ENCODE results near the gene CAPG.

The CAPG gene

GRCh38 chr2:85399183-85399455, 11.0 kb downstream of the CAPG start:
- Histone ChIP-seq H3K27ac (no peak overlapping the region), H3K36me3 (peaks cover 76% of the 10 kb centered on the region), H3K9me3 (no peaks in the 10 kb centered on the region), H3K4me1 (ENCODE audit: control insufficient read depth in 1 of 2, insufficient read depth in 1 of 2, low read depth in 1 of 2, low read length in 1 of 2) (peaks cover 24 to 27% of the 10 kb centered on the region in 2 experiments), H3K4me3 (ENCODE audit: low read depth in 1 of 2, low read length in 1 of 2) (no peak overlapping the region), H3K27me3 (no peaks in the 10 kb centered on the region)
- no peak for TF ChIP-seq CTCF (IDR thresholded peaks at IDR 0.05)

- no peak overlapping the region for H3K27ac ChIP-seq
- no peaks in the 10 kb centered on the region for H3K9me3 ChIP-seq
- H3K4me3 ChIP-seq (ENCODE audit: low read depth in 1 of 2, low read length in 1 of 2), result no peak overlapping the region
- H3K36me3 ChIP-seq, result peaks cover 81% of the 10 kb centered on the region
- no peak for TF ChIP-seq CTCF (IDR thresholded peaks at IDR 0.05)
- H3K4me1 ChIP-seq (ENCODE audit: control insufficient read depth in 1 of 2, insufficient read depth in 1 of 2, low read depth in 1 of 2, low read length in 1 of 2), result peaks cover 24 to 25% of the 10 kb centered on the region in 2 experiments
- no peaks in the 10 kb centered on the region for H3K27me3 ChIP-seq
Observed at GRCh38 chr2:85398426-85399182, 11.6 kb downstream of the CAPG start.

- no peaks in the 10 kb centered on the region for H3K9me3 ChIP-seq
- H3K4me1 ChIP-seq (ENCODE audit: control insufficient read depth in 1 of 2, insufficient read depth in 1 of 2, low read depth in 1 of 2, low read length in 1 of 2), result peaks cover 18 to 19% of the 10 kb centered on the region in 2 experiments
- H3K27me3 ChIP-seq, result no peaks in the 10 kb centered on the region
- H3K36me3 ChIP-seq, result peaks cover 88% of the 10 kb centered on the region
- no peak overlapping the region for H3K4me3 ChIP-seq (ENCODE audit: low read depth in 1 of 2, low read length in 1 of 2)
- no peak for TF ChIP-seq CTCF (IDR thresholded peaks at IDR 0.05)
- H3K27ac ChIP-seq, result no peak overlapping the region
Observed at GRCh38 chr2:85397925-85398331, 12.2 kb downstream of the CAPG start.

GRCh38 chr2:85396531-85397470, 13.4 kb downstream of the CAPG start:
- H3K27ac ChIP-seq, result no peak overlapping the region

More at GRCh38 chr2:85396531-85397470, 13.4 kb downstream of the CAPG start:
- Histone ChIP-seq H3K4me1 (ENCODE audit: control insufficient read depth in 1 of 2, insufficient read depth in 1 of 2, low read depth in 1 of 2, low read length in 1 of 2) (peaks cover 6 to 7% of the 10 kb centered on the region in 2 experiments), H3K9me3 (no peaks in the 10 kb centered on the region), H3K4me3 (ENCODE audit: low read depth in 1 of 2, low read length in 1 of 2) (no peak overlapping the region), H3K36me3 (peaks cover 98% of the 10 kb centered on the region), H3K27me3 (no peaks in the 10 kb centered on the region)
- no peak for TF ChIP-seq CTCF (IDR thresholded peaks at IDR 0.05)

All from neutrophil (primary cell).